CD14-positive monocyte (primary cell): ENCODE results near the gene F2R. TPM values are rescaled to one million over a fixed set of nuclear protein-coding genes. Genes with fewer than 3 reads are reported as not detected.

Experiments used
- DNase-seq, 3 donors: peaks; one replicate each; pipeline ENCODE4 v3.0.0-alpha.2; 2011 to 2022
- H2AFZ ChIP-seq: 2 replicates; pipeline ENCODE4 v1.6.0; 2012; ENCODE audit warnings: mild to moderate bottlenecking, low read depth, low read length, inconsistent platforms; ENCODE audit not compliant: insufficient read depth, poor library complexity, severe bottlenecking
- H3K27ac ChIP-seq, 2 donors: 1 replicate in 1 of 2; 2 replicates in 1 of 2; pipeline ENCODE4 v1.5.1; 2012 to 2013; ENCODE audit warnings: low read length in 2 of 2, control low read depth in 1 of 2, inconsistent platforms in 1 of 2, low read depth in 1 of 2, mild to moderate bottlenecking in 1 of 2
- H3K27me3 ChIP-seq, 2 donors: one replicate each; pipeline versions ENCODE4 v1.6.0 to v1.6.1; 2011 to 2013; ENCODE audit warnings: low read length in 2 of 2; ENCODE audit not compliant: control insufficient read depth in 2 of 2, insufficient read depth in 2 of 2
- H3K36me3 ChIP-seq, 2 donors: replicated peaks in 1 of 2; 1 replicate in 1 of 2; 2 replicates in 1 of 2; pipeline versions ENCODE4 v1.5.1 to v1.6.1; 2012 to 2013; ENCODE audit warnings: low read length in 2 of 2, control low read depth in 1 of 2, inconsistent platforms in 1 of 2, mild to moderate bottlenecking in 1 of 2; ENCODE audit not compliant: insufficient read depth in 2 of 2, control insufficient read depth in 1 of 2
- H3K4me1 ChIP-seq, 2 donors: 1 replicate in 1 of 2; 2 replicates in 1 of 2; pipeline versions ENCODE4 v1.5.1 to v1.6.1; 2012 to 2013; ENCODE audit warnings: low read length in 2 of 2, control low read depth in 1 of 2, inconsistent platforms in 1 of 2, mild to moderate bottlenecking in 1 of 2, moderate library complexity in 1 of 2; ENCODE audit not compliant: insufficient read depth in 2 of 2, control insufficient read depth in 1 of 2
- H3K4me2 ChIP-seq: replicated peaks from 2 replicates; pipeline ENCODE3; 2012; ENCODE audit warnings: low read length, moderate library complexity, mild to moderate bottlenecking; ENCODE audit not compliant: poor library complexity, severe bottlenecking; ENCODE audit errors: extremely low read depth
- H3K4me3 ChIP-seq, 3 experiments: fragments of 200-600 bp in 1 of 3; sonication (generic) in 1 of 3; replicated peaks in 1 of 3; 1 replicate in 2 of 3; 2 replicates in 1 of 3; pipeline ENCODE4 v1.5.1; 2011 to 2013; ENCODE audit warnings: low read length in 3 of 3, mild to moderate bottlenecking in 3 of 3, control low read depth in 2 of 3, low read depth in 2 of 3, inconsistent platforms in 1 of 3, moderate library complexity in 1 of 3
- H3K79me2 ChIP-seq: 2 replicates; pipeline ENCODE4 v1.6.0; 2012; ENCODE audit warnings: mild to moderate bottlenecking, control low read depth, inconsistent platforms, low read length, moderate library complexity; ENCODE audit not compliant: insufficient read depth
- H3K9ac ChIP-seq: 2 replicates; pipeline ENCODE4 v1.6.0; 2017; ENCODE audit warnings: low read length, mild to moderate bottlenecking; ENCODE audit not compliant: insufficient read depth, poor library complexity, severe bottlenecking
- H3K9me3 ChIP-seq, 2 donors: replicated peaks in 1 of 2; 1 replicate in 1 of 2; 2 replicates in 1 of 2; pipeline versions ENCODE4 v1.5.1 to v1.6.1; 2012 to 2013; ENCODE audit warnings: low read length in 2 of 2, control low read depth in 1 of 2; ENCODE audit not compliant: control insufficient read depth in 1 of 2, insufficient read depth in 1 of 2
- H4K20me1 ChIP-seq: 2 replicates; pipeline ENCODE4 v1.6.0; 2012; ENCODE audit warnings: mild to moderate bottlenecking, low read length, control low read depth, moderate library complexity; ENCODE audit not compliant: insufficient read depth
- H3K27ac Mint-ChIP-seq, 7 donors: one replicate each; pipeline ENCODE4 v1.8.0; 2020; ENCODE audit warnings: mild to moderate bottlenecking in 7 of 7, mixed read lengths in 7 of 7, moderate library complexity in 6 of 7, inconsistent platforms in 2 of 7
- H3K27me3 Mint-ChIP-seq, 3 donors: one replicate each; pipeline ENCODE4 v1.8.0; 2021 to 2022; ENCODE audit warnings: low read depth in 3 of 3, mild to moderate bottlenecking in 3 of 3, mixed read lengths in 3 of 3, moderate library complexity in 3 of 3, inconsistent platforms in 1 of 3
- H3K36me3 Mint-ChIP-seq, 2 donors: one replicate each; pipeline ENCODE4 v1.8.0; 2020; ENCODE audit warnings: mixed read lengths in 2 of 2, inconsistent platforms in 1 of 2, mild to moderate bottlenecking in 1 of 2
- H3K4me1 Mint-ChIP-seq: one replicate; pipeline ENCODE4 v1.8.0; 2020; ENCODE audit warnings: mild to moderate bottlenecking, mixed read lengths
- H3K4me3 Mint-ChIP-seq, 2 donors: one replicate each; pipeline ENCODE4 v1.8.0; 2020; ENCODE audit warnings: mild to moderate bottlenecking in 2 of 2, mixed read lengths in 2 of 2, moderate library complexity in 1 of 2
- H3K9me3 Mint-ChIP-seq, 7 donors: one replicate each; pipeline ENCODE4 v1.8.0; 2020 to 2022; ENCODE audit warnings: mixed read lengths in 7 of 7, mild to moderate bottlenecking in 6 of 7, moderate library complexity in 6 of 7, inconsistent platforms in 2 of 7
- WGBS: methylation state at CpG from one replicate; pipeline ENCODE4 v1.1.5; 2013; ENCODE audit warnings: missing lambda C conversion rate; ENCODE audit not compliant: insufficient coverage; 5-methylcytosine and 5-hydroxymethylcytosine counted together
- intact Hi-C, 2 donors: fragments of 100-400 bp; cut with micrococcal nuclease; formaldehyde crosslinking; loops; one replicate each; pipeline versions ENCODE4 v1.15.0 to v1.15.1; 2023
- polyA plus RNA-seq, 3 donors: library from polyadenylated mRNA; depleted of rRNA in 1 of 3; unstranded in 2 of 3; stranded (reverse) in 1 of 3; fragments of 300-500 nt in 2 of 3; fragments of >200 nt in 1 of 3; fragmentation: Illumina TruSeq in 2 of 3; gene quantifications; 1 replicate in 2 of 3; 2 replicates in 1 of 3; pipeline ENCODE4 v1.2.3, GENCODE V29; 2012 to 2021
- TF ChIP-seq, protein P1 (sequence below): fragments of 200-600 bp; IDR thresholded peaks from one replicate; pipeline ENCODE4 v1.8.0; 2022; ENCODE audit warnings: antibody characterized with exemption, mild to moderate bottlenecking

The F2R gene
- polyA plus RNA-seq, 3 donors, result 0.09 to 0.33 (median 0.22) TPM

DNA sequence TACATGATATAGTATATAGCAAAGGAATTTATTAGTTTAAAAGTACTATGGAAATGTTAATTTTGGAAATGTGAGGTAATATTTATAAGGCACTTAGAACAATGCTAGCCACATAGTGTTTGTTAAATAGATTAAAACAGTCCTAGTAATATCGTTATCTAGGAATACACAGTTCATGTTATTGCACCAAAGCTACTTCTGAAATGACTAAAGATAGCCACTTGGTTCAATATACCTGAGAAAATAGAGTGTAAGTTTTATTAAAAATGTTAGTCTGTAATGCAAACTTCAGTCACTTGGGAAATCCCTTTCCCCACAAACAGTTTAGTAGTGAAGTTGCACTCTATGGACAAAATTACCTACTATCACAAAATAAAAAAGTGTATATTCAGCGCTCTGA, 15.4 kb upstream of the F2R start:
- no peak for DNase-seq
- no peaks in the 10 kb centered on the region for H3K9me3 ChIP-seq
- TF ChIP-seq, protein P1, sequence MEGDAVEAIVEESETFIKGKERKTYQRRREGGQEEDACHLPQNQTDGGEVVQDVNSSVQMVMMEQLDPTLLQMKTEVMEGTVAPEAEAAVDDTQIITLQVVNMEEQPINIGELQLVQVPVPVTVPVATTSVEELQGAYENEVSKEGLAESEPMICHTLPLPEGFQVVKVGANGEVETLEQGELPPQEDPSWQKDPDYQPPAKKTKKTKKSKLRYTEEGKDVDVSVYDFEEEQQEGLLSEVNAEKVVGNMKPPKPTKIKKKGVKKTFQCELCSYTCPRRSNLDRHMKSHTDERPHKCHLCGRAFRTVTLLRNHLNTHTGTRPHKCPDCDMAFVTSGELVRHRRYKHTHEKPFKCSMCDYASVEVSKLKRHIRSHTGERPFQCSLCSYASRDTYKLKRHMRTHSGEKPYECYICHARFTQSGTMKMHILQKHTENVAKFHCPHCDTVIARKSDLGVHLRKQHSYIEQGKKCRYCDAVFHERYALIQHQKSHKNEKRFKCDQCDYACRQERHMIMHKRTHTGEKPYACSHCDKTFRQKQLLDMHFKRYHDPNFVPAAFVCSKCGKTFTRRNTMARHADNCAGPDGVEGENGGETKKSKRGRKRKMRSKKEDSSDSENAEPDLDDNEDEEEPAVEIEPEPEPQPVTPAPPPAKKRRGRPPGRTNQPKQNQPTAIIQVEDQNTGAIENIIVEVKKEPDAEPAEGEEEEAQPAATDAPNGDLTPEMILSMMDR, result no peak
- peaks cover 55 to 69% of the 10 kb centered on the region in 2 donors for H3K36me3 Mint-ChIP-seq
- peaks cover 3 to 6% of the 10 kb centered on the region in 2 donors for H3K4me1 ChIP-seq
- no peak overlapping the region for H3K4me3 ChIP-seq
- H3K4me1 Mint-ChIP-seq, result peaks cover 8% of the 10 kb centered on the region
- peaks cover 78 to 93% of the 10 kb centered on the region in 2 donors for H3K36me3 ChIP-seq
- no peak overlapping the region for H3K4me2 ChIP-seq
- no peak overlapping the region for H2AFZ ChIP-seq
- intact Hi-C loops, result no loop called here
- no peaks in the 10 kb centered on the region for H3K79me2 ChIP-seq
- H4K20me1 ChIP-seq, result peaks cover 6% of the 10 kb centered on the region
- no peaks in the 10 kb centered on the region for H3K9me3 Mint-ChIP-seq
- WGBS, result no CpG with 5 or more reads among the region's 2 CpGs
- no peak overlapping the region for H3K9ac ChIP-seq
- H3K4me3 Mint-ChIP-seq, result no peak overlapping the region
- no peaks in the 10 kb centered on the region for H3K27me3 ChIP-seq
- no peaks in the 10 kb centered on the region for H3K27me3 Mint-ChIP-seq
- no peak overlapping the region for H3K27ac ChIP-seq
- H3K27ac Mint-ChIP-seq, result no peak overlapping the region

- TF ChIP-seq, protein P1, result no peak
- Histone ChIP-seq H3K9ac (no peak overlapping the region), H3K4me1 (peaks cover 5 to 10% of the 10 kb centered on the region in 2 donors), H3K27me3 (no peaks in the 10 kb centered on the region), H4K20me1 (peaks cover 10% of the 10 kb centered on the region), H2AFZ (no peak overlapping the region), H3K27ac (no peak overlapping the region), H3K79me2 (no peaks in the 10 kb centered on the region), H3K9me3 (no peaks in the 10 kb centered on the region), H3K4me2 (no peak overlapping the region), H3K36me3 (peaks cover 71 to 91% of the 10 kb centered on the region in 2 donors), H3K4me3 (no peak overlapping the region)
- Mint-ChIP-seq H3K4me1 (peaks cover 9% of the 10 kb centered on the region), H3K27ac (no peak overlapping the region), H3K27me3 (no peaks in the 10 kb centered on the region), H3K36me3 (peaks cover 51 to 64% of the 10 kb centered on the region in 2 donors), H3K9me3 (no peaks in the 10 kb centered on the region), H3K4me3 (no peak overlapping the region)
- intact Hi-C loops, result no loop called here
- DNase-seq, result no peak
- no CpG with 5 or more reads among the region's 2 CpGs for WGBS
Measured at GRCh38 chr5:76701298-76701697, 14.6 kb upstream of the F2R start.
